ENCODE data around the gene TBX19. TPM values are rescaled to one million over a fixed set of nuclear protein-coding genes. Genes with fewer than 3 reads are reported as not detected.

TBX19 gene
- total RNA-seq, 4 donors from 2014 or later = 0.12 to 0.53 (median 0.36) TPM; not detected in 1

DNA sequence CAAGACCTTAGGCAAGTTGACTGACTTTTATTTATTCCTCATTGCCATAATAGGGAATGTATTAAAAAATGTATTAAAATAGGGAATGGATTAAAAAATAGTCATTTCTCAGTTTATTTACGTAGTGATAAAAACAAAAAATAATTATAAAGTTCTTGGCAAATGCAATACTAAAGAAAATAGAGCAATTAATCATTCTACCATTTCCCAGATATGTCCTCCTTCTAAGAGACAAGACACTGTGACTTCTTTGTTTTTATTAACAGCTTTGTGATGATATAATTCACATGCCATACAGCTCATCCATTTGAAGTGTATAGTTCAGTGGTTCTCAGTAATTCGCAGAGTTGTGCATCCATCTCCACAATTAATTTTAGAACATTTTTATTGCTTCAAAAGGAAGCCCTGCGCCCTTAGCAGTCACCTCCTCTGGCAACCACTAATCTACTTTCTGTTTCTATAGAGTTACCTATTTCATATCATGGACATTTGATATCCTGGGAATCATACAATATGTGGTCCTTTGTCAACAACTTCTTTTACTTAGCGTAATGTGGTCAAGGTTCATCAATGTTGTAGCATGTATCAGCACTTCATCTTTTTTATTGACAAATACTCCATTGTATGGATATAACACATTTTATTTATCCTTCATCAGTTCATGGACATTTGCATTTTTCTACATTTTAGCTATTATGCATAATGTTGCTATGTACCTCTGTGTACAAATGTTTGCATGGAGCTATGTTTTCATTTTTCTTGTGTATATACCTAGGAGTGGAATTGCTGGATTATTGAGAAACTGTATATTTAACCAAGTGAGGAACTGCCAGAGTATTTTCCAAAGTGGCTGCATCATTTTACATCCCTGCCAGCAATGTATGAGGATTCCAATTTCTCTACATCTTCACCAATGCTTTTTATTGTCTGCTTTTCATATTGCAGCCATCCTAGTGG is 5.6 kb downstream of the TBX19 start:
- H3K36me3 ChIP-seq = no peaks in the 10 kb centered on the region
- TF ChIP-seq, protein P1, sequence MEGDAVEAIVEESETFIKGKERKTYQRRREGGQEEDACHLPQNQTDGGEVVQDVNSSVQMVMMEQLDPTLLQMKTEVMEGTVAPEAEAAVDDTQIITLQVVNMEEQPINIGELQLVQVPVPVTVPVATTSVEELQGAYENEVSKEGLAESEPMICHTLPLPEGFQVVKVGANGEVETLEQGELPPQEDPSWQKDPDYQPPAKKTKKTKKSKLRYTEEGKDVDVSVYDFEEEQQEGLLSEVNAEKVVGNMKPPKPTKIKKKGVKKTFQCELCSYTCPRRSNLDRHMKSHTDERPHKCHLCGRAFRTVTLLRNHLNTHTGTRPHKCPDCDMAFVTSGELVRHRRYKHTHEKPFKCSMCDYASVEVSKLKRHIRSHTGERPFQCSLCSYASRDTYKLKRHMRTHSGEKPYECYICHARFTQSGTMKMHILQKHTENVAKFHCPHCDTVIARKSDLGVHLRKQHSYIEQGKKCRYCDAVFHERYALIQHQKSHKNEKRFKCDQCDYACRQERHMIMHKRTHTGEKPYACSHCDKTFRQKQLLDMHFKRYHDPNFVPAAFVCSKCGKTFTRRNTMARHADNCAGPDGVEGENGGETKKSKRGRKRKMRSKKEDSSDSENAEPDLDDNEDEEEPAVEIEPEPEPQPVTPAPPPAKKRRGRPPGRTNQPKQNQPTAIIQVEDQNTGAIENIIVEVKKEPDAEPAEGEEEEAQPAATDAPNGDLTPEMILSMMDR (IDR thresholded peaks at IDR 0.05 in 4 of 5, conservative IDR thresholded peaks at IDR 0.05 in 1 of 5) = no peak
- no peak for TF ChIP-seq POLR2A (IDR thresholded peaks at IDR 0.05)
- H3K9me3 ChIP-seq = no peaks in the 10 kb centered on the region
- H3K27ac ChIP-seq = no peak overlapping the region
- H3K4me3 ChIP-seq = no peak overlapping the region
- no peaks in the 10 kb centered on the region for H3K4me1 ChIP-seq
- ATAC-seq (no peak), DNase-seq (no peak)
- no peaks in the 10 kb centered on the region for H3K27me3 ChIP-seq
- in situ Hi-C loops (cut with MboI; ENCODE audit: low sequenced_read_pairs in 4 of 4) (no loop called here), intact Hi-C loops (cut with DNase I; ENCODE audit: low total_unique reads) (no loop called here)

DNA sequence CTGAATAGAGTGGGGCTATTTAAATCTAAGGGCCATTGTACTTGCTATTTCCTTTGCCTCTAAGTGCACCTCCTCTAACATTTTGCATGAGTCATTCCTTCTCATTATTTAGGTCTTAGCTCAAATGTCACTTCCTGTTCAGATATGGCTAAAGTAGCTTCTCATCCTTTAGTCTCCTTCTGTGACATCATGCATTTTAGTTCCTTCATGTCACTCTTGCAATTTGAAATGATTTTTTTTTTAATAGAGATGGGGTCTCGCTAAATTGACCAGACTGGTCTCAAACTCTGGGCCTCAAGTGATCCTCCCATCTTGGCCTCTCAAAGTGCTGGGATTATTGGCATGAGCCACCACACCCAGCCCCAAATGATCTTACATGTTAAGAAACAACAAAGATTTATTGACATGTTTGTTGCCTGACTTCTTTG is 6.6 kb downstream of the TBX19 start:
- in situ Hi-C loops (cut with MboI; ENCODE audit: low sequenced_read_pairs in 4 of 4) = no loop called here
- DNase-seq = no peak
- intact Hi-C loops (cut with DNase I; ENCODE audit: low total_unique reads) = no loop called here
- no peak for ATAC-seq
- TF ChIP-seq, protein P1 (IDR thresholded peaks at IDR 0.05 in 4 of 5, conservative IDR thresholded peaks at IDR 0.05 in 1 of 5) = no peak
- no peak for TF ChIP-seq POLR2A (IDR thresholded peaks at IDR 0.05)
- no peak overlapping the region for H3K4me3 ChIP-seq
- H3K9me3 ChIP-seq = no peaks in the 10 kb centered on the region
- H3K27me3 ChIP-seq = no peaks in the 10 kb centered on the region
- no peaks in the 10 kb centered on the region for H3K36me3 ChIP-seq
- no peak overlapping the region for H3K27ac ChIP-seq
- H3K4me1 ChIP-seq = no peaks in the 10 kb centered on the region

DNA sequence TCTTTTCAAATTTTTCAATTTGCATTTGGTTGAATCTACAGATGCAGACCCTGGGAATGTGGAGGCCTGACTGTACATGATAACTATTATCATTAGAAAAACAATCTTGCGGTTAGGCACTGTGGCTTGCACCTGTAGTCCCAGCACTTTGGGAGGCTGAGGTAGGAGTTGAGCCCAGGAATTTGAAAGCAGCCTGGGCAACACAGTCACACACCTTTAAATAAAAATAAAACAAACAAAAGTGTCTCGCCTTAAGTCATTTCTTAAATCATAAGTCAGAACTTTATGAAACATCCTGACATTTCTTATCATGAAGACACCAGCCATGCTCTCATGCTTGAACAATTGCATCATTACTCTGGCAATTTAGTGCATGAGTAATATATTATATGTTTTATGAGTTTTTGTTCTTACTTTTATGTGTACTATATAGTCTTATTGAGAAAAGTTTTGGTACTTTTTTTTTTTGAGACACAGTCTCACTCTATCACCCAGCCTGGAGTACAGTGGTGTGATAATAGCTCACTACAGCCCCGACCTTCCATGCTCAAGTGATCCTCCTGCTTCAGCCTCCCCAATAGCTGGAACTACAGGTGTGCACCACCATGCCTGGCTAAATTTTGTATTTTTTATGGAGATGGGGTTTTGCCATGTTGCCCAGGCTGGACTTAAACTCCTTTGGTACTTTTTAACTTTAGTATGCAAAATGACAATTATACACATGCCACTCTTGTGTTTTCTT is 7.8 kb downstream of the TBX19 start:
- ATAC-seq (no peak), DNase-seq (no peak)
- no peaks in the 10 kb centered on the region for H3K9me3 ChIP-seq
- in situ Hi-C loops (cut with MboI; ENCODE audit: low sequenced_read_pairs in 4 of 4) (no loop called here), intact Hi-C loops (cut with DNase I; ENCODE audit: low total_unique reads) (no loop called here)
- H3K4me3 ChIP-seq = no peak overlapping the region
- TF ChIP-seq, protein P1 (IDR thresholded peaks at IDR 0.05 in 4 of 5, conservative IDR thresholded peaks at IDR 0.05 in 1 of 5) = no peak
- no peak for TF ChIP-seq POLR2A (IDR thresholded peaks at IDR 0.05)
- H3K36me3 ChIP-seq = no peaks in the 10 kb centered on the region
- no peaks in the 10 kb centered on the region for H3K27me3 ChIP-seq
- H3K4me1 ChIP-seq = no peaks in the 10 kb centered on the region
- H3K27ac ChIP-seq = no peak overlapping the region

DNA sequence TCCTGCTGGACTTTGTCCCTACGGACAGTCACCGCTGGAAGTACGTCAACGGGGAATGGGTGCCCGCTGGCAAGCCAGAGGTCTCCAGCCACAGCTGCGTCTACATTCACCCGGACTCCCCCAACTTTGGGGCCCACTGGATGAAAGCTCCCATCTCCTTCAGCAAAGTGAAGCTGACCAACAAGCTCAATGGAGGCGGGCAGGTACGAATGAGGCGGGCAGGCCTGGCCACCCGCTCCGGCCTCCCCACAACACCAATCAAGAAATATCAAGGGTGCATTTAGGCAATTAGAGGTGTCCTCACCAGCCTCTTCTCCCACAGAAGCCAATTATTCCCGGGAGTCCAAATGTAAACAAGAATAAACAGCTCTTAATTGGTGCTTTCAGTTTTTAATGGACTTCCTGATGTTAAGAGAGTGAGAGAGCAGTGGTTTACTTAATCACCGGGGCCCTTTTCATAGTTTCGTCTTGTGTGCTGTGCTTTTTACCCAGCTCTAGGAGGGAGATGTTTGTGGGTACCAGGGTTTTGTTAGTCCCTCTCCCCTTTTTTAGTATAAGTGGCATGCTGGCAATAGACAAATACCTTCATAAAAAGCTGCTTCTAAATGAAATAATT is 10.7 kb downstream of the TBX19 start:
- ATAC-seq (no peak), DNase-seq (no peak)
- H3K9me3 ChIP-seq = no peaks in the 10 kb centered on the region
- intact Hi-C loops (cut with DNase I; ENCODE audit: low total_unique reads) (no loop called here), in situ Hi-C loops (cut with MboI; ENCODE audit: low sequenced_read_pairs in 4 of 4) (no loop called here)
- TF ChIP-seq, protein P1 (IDR thresholded peaks at IDR 0.05 in 4 of 5, conservative IDR thresholded peaks at IDR 0.05 in 1 of 5) = no peak
- H3K4me1 ChIP-seq = no peaks in the 10 kb centered on the region
- no peak overlapping the region for H3K27ac ChIP-seq
- no peak overlapping the region for H3K4me3 ChIP-seq
- no peaks in the 10 kb centered on the region for H3K27me3 ChIP-seq
- no peaks in the 10 kb centered on the region for H3K36me3 ChIP-seq
